PC-3 (cell line): ENCODE measurements around the gene FGD3. TPM values are rescaled to one million over a fixed set of nuclear protein-coding genes. Genes with fewer than 3 reads are reported as not detected.

Experiments used
- ATAC-seq: fragments of 200-7000 bp; cut with Tn5 transposase; 2 replicates; pipeline ENCODE4 v1.9.1; 2020; ENCODE audit warnings: mild to moderate bottlenecking, moderate library complexity
- BruUV-seq: library from RNA; stranded (reverse); fragments of 400-500 nt; replicated peaks from 2 replicates; lab custom pipeline; 2021; lab: Mats Ljungman, UMichigan
- CTCF ChIA-PET: fragments of 300-600 bp; sonication (Branson Sonifier 250); formaldehyde crosslinking; loops from one replicate; lab custom pipeline; 2022; ENCODE audit warnings: antibody characterized with exemption; lab: Charles Lee
- POLR2A ChIA-PET: fragments of 300-600 bp; sonication (Branson Sonifier 250); formaldehyde crosslinking; loops from one replicate; lab custom pipeline; 2022; ENCODE audit warnings: antibody characterized with exemption; ENCODE audit not compliant: unreplicated experiment; lab: Charles Lee
- DNase-seq: peaks from one replicate; pipeline ENCODE4 v3.0.0-alpha.2; 2015
- H2AFZ ChIP-seq: fragments of 300-600 bp; sonication (generic); 2 replicates; pipeline ENCODE4 v1.6.0; 2016; ENCODE audit warnings: antibody characterized with exemption, low read length
- H3F3A ChIP-seq: fragments of 300-600 bp; sonication (generic); one replicate; pipeline ENCODE4 v1.6.0; 2017; ENCODE audit warnings: antibody characterized with exemption, low read length, control low read depth, mild to moderate bottlenecking; ENCODE audit not compliant: unreplicated experiment
- H3K27ac ChIP-seq: fragments of 300-600 bp; sonication (generic); 2 replicates; pipeline ENCODE4 v1.5.1; 2016; ENCODE audit warnings: mild to moderate bottlenecking, low read length
- H3K27me3 ChIP-seq: fragments of 300-600 bp; sonication (generic); 2 replicates; pipeline ENCODE4 v1.6.1; 2016; ENCODE audit warnings: low read length, mixed read lengths
- H3K36me3 ChIP-seq: fragments of 300-600 bp; sonication (generic); 2 replicates; pipeline ENCODE4 v1.6.1; 2016; ENCODE audit warnings: low read depth, mixed run types, low read length, mixed read lengths
- H3K4me1 ChIP-seq: fragments of 300-600 bp; sonication (generic); 2 replicates; pipeline ENCODE4 v1.5.1; 2016; ENCODE audit warnings: low read length; ENCODE audit not compliant: insufficient read depth
- H3K4me2 ChIP-seq: fragments of 300-600 bp; sonication (generic); 2 replicates; pipeline ENCODE4 v1.6.0; 2016; ENCODE audit warnings: low read length
- H3K4me3 ChIP-seq: fragments of 300-600 bp; sonication (generic); 2 replicates; pipeline ENCODE4 v1.5.1; 2016; ENCODE audit warnings: mild to moderate bottlenecking, low read length, mixed read lengths
- H3K79me2 ChIP-seq: fragments of 300-600 bp; sonication (generic); 2 replicates; pipeline ENCODE4 v1.6.1; 2017; ENCODE audit warnings: low read length, mixed read lengths
- H3K9ac ChIP-seq: fragments of 300-600 bp; sonication (generic); 2 replicates; pipeline ENCODE4 v1.6.0; 2016; ENCODE audit warnings: mild to moderate bottlenecking, low read length
- H3K9me2 ChIP-seq: fragments of 300-600 bp; sonication (generic); replicated peaks from 2 replicates; pipeline ENCODE4 v1.6.1; 2016; ENCODE audit warnings: mixed run types, low read length, mixed read lengths
- H3K9me3 ChIP-seq: fragments of 300-600 bp; sonication (generic); 2 replicates; pipeline ENCODE4 v1.6.1; 2016; ENCODE audit warnings: low read length, mixed read lengths
- H4K20me1 ChIP-seq: fragments of 300-600 bp; sonication (generic); 2 replicates; pipeline ENCODE4 v1.6.1; 2016; ENCODE audit warnings: low read length, mixed read lengths
- EZH2 ChIP-seq: fragments of 300-600 bp; sonication (generic); IDR thresholded peaks from one replicate; pipeline ENCODE4 v1.6.1; 2017; ENCODE audit warnings: antibody characterized with exemption, mild to moderate bottlenecking, low read length; ENCODE audit not compliant: unreplicated experiment
- EZH2phosphoT487 ChIP-seq: fragments of 300-600 bp; sonication (generic); IDR thresholded peaks from 2 replicates; pipeline ENCODE4 v1.6.1; 2018; ENCODE audit warnings: mild to moderate bottlenecking, antibody characterized with exemption, low read length, borderline replicate concordance
- intact Hi-C: fragments of 100-400 bp; cut with micrococcal nuclease; formaldehyde crosslinking; loops from 2 replicates; pipeline ENCODE4 v1.9.0; 2023
- total RNA-seq: library from RNA; depleted of rRNA; stranded (reverse); fragments of >200 nt; gene quantifications from 2 replicates; pipeline ENCODE4 v1.2.3, GENCODE V29; 2014
- TF ChIP-seq, protein P1 (sequence below): fragments of 300-600 bp; sonication (generic); conservative IDR thresholded peaks from 2 replicates; pipeline ENCODE4 v1.5.1; 2017; ENCODE audit warnings: antibody characterized with exemption, low read depth, mild to moderate bottlenecking, low read length

The FGD3 gene
- total RNA-seq, 1 experiment from 2014 or later, result 5.4 TPM

DNA sequence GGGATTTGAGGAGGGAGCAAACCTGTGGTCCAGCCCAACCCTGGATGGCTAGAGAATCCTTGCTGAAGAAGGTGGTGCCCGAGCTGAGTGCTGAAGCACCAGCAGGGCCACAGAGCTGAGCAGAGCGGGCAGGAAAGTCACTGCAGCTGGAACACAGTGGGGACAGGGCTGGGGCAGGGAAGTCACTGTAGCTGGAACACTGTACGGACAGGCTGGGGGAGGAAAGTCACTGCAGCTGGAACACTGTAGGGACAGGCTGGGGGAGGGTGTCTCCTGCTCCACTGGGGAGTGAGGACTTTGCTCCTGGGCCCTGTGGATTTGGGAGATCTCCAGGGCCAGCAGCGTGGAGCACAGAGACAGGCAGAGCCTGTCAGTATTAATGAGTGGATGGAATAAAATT, 102.2 kb downstream of the FGD3 start:
- Histone ChIP-seq H3K27me3 (no peaks in the 10 kb centered on the region), H3K79me2 (no peaks in the 10 kb centered on the region), H3K36me3 (no peaks in the 10 kb centered on the region), H4K20me1 (no peaks in the 10 kb centered on the region), H3K4me3 (no peak overlapping the region), H2AFZ (no peak overlapping the region), H3K9ac (no peak overlapping the region), H3K9me2 (no peaks in the 10 kb centered on the region), H3K9me3 (no peaks in the 10 kb centered on the region), H3K27ac (no peak overlapping the region), H3F3A (no peaks in the 10 kb centered on the region), H3K4me1 (no peaks in the 10 kb centered on the region), H3K4me2 (no peak overlapping the region)
- no TSS peak for BruUV-seq
- CTCF ChIA-PET, result no interaction called here
- intact Hi-C loops, result no loop called here
- DNase-seq, result no peak
- no peak for ATAC-seq
- TF ChIP-seq, protein P1, sequence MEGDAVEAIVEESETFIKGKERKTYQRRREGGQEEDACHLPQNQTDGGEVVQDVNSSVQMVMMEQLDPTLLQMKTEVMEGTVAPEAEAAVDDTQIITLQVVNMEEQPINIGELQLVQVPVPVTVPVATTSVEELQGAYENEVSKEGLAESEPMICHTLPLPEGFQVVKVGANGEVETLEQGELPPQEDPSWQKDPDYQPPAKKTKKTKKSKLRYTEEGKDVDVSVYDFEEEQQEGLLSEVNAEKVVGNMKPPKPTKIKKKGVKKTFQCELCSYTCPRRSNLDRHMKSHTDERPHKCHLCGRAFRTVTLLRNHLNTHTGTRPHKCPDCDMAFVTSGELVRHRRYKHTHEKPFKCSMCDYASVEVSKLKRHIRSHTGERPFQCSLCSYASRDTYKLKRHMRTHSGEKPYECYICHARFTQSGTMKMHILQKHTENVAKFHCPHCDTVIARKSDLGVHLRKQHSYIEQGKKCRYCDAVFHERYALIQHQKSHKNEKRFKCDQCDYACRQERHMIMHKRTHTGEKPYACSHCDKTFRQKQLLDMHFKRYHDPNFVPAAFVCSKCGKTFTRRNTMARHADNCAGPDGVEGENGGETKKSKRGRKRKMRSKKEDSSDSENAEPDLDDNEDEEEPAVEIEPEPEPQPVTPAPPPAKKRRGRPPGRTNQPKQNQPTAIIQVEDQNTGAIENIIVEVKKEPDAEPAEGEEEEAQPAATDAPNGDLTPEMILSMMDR, result no peak
- TF ChIP-seq EZH2 (no peak), EZH2phosphoT487 (no peak)
- POLR2A ChIA-PET, result no interaction called here

DNA sequence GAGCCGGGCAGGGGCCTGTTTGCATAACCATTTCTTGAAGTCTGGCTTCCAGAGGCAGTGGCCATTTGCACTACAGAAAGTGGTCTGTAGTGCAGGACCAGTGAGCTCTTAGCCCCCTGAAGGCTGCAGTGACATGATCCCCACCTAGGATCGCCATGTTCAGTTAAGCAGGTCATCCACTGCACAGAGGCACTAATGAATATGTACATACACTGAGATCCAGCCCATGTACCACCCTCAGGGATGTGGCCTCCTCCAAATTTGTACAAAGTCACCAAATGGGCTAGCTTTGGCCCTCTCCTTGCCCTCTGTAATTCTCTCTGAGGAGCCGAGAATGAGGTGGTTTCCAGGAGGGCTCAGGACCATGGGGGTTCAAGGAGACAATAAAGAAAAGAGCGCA, 102.9 kb downstream of the FGD3 start:
- ATAC-seq (no peak), DNase-seq (no peak)
- no TSS peak for BruUV-seq
- H3K36me3 ChIP-seq, result no peaks in the 10 kb centered on the region
- no peaks in the 10 kb centered on the region for H3F3A ChIP-seq
- POLR2A ChIA-PET, result no interaction called here
- no peaks in the 10 kb centered on the region for H3K79me2 ChIP-seq
- H3K27me3 ChIP-seq, result no peaks in the 10 kb centered on the region
- H4K20me1 ChIP-seq, result no peaks in the 10 kb centered on the region
- H3K9me2 ChIP-seq, result no peaks in the 10 kb centered on the region
- no peaks in the 10 kb centered on the region for H3K9me3 ChIP-seq
- H3K4me1 ChIP-seq, result no peaks in the 10 kb centered on the region
- H3K9ac ChIP-seq, result no peak overlapping the region
- no peak overlapping the region for H2AFZ ChIP-seq
- H3K4me2 ChIP-seq, result no peak overlapping the region
- TF ChIP-seq, protein P1, result no peak
- TF ChIP-seq EZH2, result no peak
- intact Hi-C loops, result no loop called here
- no peak overlapping the region for H3K4me3 ChIP-seq
- H3K27ac ChIP-seq, result no peak overlapping the region
- CTCF ChIA-PET, result no interaction called here

DNA sequence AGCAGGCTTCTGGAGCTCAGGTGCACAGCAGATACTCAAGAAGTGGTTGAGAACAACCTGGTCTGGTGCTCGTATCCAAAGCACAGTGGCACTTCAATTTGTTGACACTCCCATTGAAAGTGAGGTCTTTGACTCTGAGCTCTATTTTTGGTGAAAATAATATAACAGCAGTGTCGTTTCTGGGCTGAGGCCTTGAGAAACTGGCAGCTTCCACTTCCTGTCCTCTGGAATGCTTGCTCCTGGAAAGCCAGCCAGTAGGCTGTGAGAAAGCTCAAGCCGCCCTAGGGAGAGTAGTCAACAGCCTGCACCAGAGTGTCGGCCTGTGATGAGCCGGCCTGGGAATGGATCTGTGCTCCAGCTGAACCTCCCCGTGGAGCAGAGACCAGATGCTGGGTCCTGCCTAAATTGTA, 104.4 kb downstream of the FGD3 start:
- Histone ChIP-seq H3K9ac (no peak overlapping the region), H3K4me3 (no peak overlapping the region), H3F3A (no peaks in the 10 kb centered on the region), H3K9me3 (no peaks in the 10 kb centered on the region), H3K4me1 (no peaks in the 10 kb centered on the region), H3K9me2 (no peaks in the 10 kb centered on the region), H3K27ac (no peak overlapping the region), H3K27me3 (no peaks in the 10 kb centered on the region), H2AFZ (no peak overlapping the region), H4K20me1 (no peaks in the 10 kb centered on the region), H3K4me2 (no peak overlapping the region), H3K79me2 (no peaks in the 10 kb centered on the region), H3K36me3 (no peaks in the 10 kb centered on the region)
- DNase-seq (no peak), ATAC-seq (no peak)
- no TSS peak for BruUV-seq
- ChIA-PET POLR2A (interaction anchor here (0.5 kb wide), 1 partner anchor 238 kb away, joined by 3 read pairs; no protein-coding TSS in a partner anchor), CTCF (no interaction called here)
- intact Hi-C loops, result no loop called here
- TF ChIP-seq EZH2phosphoT487, result no peak
- TF ChIP-seq, protein P1, result no peak
- no peak for TF ChIP-seq EZH2
